ENCODE data around the gene ENTR1. TPM values are rescaled to one million over a fixed set of nuclear protein-coding genes. Genes with fewer than 3 reads are reported as not detected.
"Not testable (repeated sequence)": the region's sequence is repeated elsewhere in the genome, so short reads cannot be mapped to it uniquely, and the experiment has no call there.

ENTR1 gene
- total RNA-seq, 2 experiments from 2014 or later: 85.7 to 91.6 TPM

GRCh38 chr9:136407911-136408310 is 2.5 kb downstream of the ENTR1 start:
- H3K27ac Mint-ChIP-seq: peak overlapping the region; percentile 61
- H3K27me3 Mint-ChIP-seq (ENCODE audit: low read depth): no peaks in the 10 kb centered on the region
- CTCF ChIA-PET: no interaction called here
- peaks cover 76% of the 10 kb centered on the region for H3K4me1 Mint-ChIP-seq (ENCODE audit: low read depth)
- peak overlapping the region; percentile 10 for H3K4me3 Mint-ChIP-seq
- no peaks in the 10 kb centered on the region for H3K9me3 Mint-ChIP-seq
- intact Hi-C loops (cut with micrococcal nuclease): no loop called here
- H3K36me3 Mint-ChIP-seq (ENCODE audit: low read depth): peaks cover 64% of the 10 kb centered on the region
- peak; percentile 65 for DNase-seq

- H3K4me3 Mint-ChIP-seq; intact Hi-C loops (cut with micrococcal nuclease); H3K27me3 Mint-ChIP-seq (ENCODE audit: low read depth); H3K9me3 Mint-ChIP-seq; DNase-seq: not testable (repeated sequence)
- Mint-ChIP-seq H3K36me3 (ENCODE audit: low read depth) (peaks cover 65% of the 10 kb centered on the region), H3K27ac (peak overlapping the region; percentile 30), H3K4me1 (ENCODE audit: low read depth) (peaks cover 76% of the 10 kb centered on the region)
- CTCF ChIA-PET: interaction anchor here (0.9 kb wide), 1 partner anchor 223 kb away, joined by 4 read pairs; no protein-coding TSS in a partner anchor
Measured at GRCh38 chr9:136407061-136407460, 3.4 kb downstream of the ENTR1 start.

- peaks cover 63% of the 10 kb centered on the region for H3K36me3 Mint-ChIP-seq (ENCODE audit: low read depth)
- H3K4me3 Mint-ChIP-seq; DNase-seq; H3K27me3 Mint-ChIP-seq (ENCODE audit: low read depth); H3K9me3 Mint-ChIP-seq: not testable (repeated sequence)
- peak overlapping the region; percentile 98 for H3K27ac Mint-ChIP-seq
- intact Hi-C loops (cut with micrococcal nuclease): loop anchor here (2.0 kb wide), 2 partner anchors 33 to 161 kb away; partner anchors contain the start of genes INPP5E and QSOX2
- H3K4me1 Mint-ChIP-seq (ENCODE audit: low read depth): peaks cover 74% of the 10 kb centered on the region
- CTCF ChIA-PET: interaction anchor here (0.6 to 0.9 kb wide), 2 partner anchors 40 to 224 kb away, joined by 3 to 4 read pairs; no protein-coding TSS in a partner anchor
Measured at GRCh38 chr9:136405904-136406303, 4.5 kb downstream of the ENTR1 start.

DNA sequence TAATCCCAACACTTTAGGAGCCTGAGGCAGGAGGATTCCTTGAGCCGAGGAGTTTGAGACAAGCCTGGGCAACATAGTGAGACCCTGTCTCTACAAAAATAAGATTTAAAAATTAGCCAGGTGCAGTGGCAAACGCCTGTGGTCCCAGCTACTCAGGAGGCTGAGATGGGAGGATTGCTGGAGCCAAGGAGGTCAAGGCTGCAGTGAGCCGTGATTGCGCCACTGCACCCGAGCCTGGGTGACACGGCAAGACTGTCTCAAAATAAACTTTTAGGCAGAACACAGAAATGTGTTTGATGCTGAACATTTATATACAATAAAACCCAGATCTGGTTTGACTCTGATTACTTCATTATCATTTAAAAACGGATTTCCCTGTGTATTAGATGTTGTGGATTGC is 4.9 kb downstream of the ENTR1 start:
- DNase-seq: no peak
- H3K27me3 Mint-ChIP-seq (ENCODE audit: low read depth): no peaks in the 10 kb centered on the region
- H3K4me1 Mint-ChIP-seq (ENCODE audit: low read depth): peaks cover 78% of the 10 kb centered on the region
- CTCF ChIA-PET: no interaction called here
- intact Hi-C loops (cut with micrococcal nuclease): loop anchor here (2.0 kb wide), 2 partner anchors 33 to 161 kb away; partner anchors contain the start of genes INPP5E and QSOX2
- H3K27ac Mint-ChIP-seq: peak overlapping the region; percentile 98
- H3K36me3 Mint-ChIP-seq (ENCODE audit: low read depth): peaks cover 63% of the 10 kb centered on the region
- no peak overlapping the region for H3K4me3 Mint-ChIP-seq
- H3K9me3 Mint-ChIP-seq: no peaks in the 10 kb centered on the region

DNA sequence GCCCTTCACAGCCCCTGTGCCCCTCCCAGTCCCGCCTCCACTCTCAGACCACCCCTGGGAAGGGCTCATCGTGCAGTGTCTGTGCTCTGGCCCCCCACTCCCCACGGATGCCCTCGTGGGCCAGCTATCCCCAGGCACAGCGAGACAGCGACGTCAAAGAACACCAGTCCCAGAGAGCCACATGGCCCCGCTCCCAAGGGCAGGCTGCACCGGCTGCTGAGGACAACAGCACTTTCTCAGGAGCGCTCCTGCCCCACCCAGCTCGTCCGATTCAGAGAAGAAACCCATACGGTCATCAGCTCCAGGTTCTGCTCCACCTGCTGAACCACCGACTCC is 5.6 kb downstream of the ENTR1 start:
- peak overlapping the region; percentile 98 for H3K27ac Mint-ChIP-seq
- peaks cover 76% of the 10 kb centered on the region for H3K4me1 Mint-ChIP-seq (ENCODE audit: low read depth)
- DNase-seq: no peak
- H3K27me3 Mint-ChIP-seq (ENCODE audit: low read depth): no peaks in the 10 kb centered on the region
- no peaks in the 10 kb centered on the region for H3K9me3 Mint-ChIP-seq
- intact Hi-C loops (cut with micrococcal nuclease): loop anchor here (1.0 to 5.0 kb wide), 8 partner anchors 34 to 683 kb away; partner anchors contain the start of genes CAMSAP1, INPP5E, MAN1B1 and QSOX2
- H3K36me3 Mint-ChIP-seq (ENCODE audit: low read depth): peaks cover 60% of the 10 kb centered on the region
- CTCF ChIA-PET: no interaction called here
- H3K4me3 Mint-ChIP-seq: peak overlapping the region; percentile 60

DNA sequence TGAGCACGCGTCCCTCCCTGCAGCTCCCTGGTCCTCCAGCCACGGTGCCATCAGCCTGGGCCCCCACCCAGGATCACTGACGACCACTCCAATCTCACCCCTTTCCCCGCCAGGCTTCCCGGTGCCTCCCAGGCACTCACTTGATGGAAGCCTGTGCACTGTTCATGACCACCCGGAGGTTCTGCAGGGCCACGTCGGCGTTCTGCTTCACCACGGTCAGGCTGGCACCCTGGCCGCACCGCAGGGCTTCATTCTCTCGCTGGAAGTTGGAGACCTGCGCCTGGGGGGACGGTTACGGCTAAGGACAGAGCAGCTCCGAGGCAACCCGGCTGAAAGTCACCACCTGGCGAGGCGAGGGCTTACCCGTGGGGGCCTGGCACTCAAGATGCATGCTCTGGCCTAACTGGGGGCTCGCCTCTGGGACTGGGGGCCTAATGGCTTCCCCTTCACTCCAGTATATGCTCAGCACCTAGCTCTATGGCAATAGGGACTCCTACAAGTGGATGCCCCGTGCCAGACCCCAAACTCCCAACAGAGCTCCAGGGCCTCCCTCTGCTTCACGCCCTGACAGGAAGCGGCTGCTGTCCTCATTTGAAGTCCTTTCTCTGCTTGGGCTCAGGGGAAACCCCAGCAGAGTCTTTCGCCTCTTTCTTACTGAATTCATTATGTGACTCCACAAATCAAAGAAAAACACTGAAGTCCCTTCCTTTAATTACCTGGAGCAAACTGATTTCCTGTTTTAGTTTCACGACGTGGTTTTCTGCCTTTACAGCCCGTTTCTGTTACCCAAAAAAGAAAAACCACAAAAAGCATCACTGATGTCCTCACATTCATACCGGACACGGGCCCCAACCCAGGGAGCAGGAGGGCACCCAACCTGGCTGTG is 6.3 kb downstream of the ENTR1 start:
- no peaks in the 10 kb centered on the region for H3K27me3 Mint-ChIP-seq (ENCODE audit: low read depth)
- peak overlapping the region; percentile 60 for H3K4me3 Mint-ChIP-seq
- H3K4me1 Mint-ChIP-seq (ENCODE audit: low read depth): peaks cover 72% of the 10 kb centered on the region
- intact Hi-C loops (cut with micrococcal nuclease): loop anchor here (1.0 to 5.0 kb wide), 11 partner anchors 35 to 683 kb away; partner anchors contain the start of genes CAMSAP1, DNLZ, INPP5E and MAN1B1
- H3K36me3 Mint-ChIP-seq (ENCODE audit: low read depth): peaks cover 58% of the 10 kb centered on the region
- CTCF ChIA-PET: interaction anchor here (0.6 to 1.4 kb wide), 7 partner anchors 10 to 135 kb away, joined by 3 to 5 read pairs (median 4); no protein-coding TSS in a partner anchor
- DNase-seq: peak; percentile 85
- H3K9me3 Mint-ChIP-seq: no peaks in the 10 kb centered on the region
- peak overlapping the region; percentile 98 for H3K27ac Mint-ChIP-seq

- Mint-ChIP-seq H3K27ac (peak overlapping the region; percentile 98), H3K4me1 (ENCODE audit: low read depth) (peaks cover 72% of the 10 kb centered on the region), H3K27me3 (ENCODE audit: low read depth) (no peaks in the 10 kb centered on the region), H3K4me3 (peak overlapping the region; percentile 60), H3K9me3 (no peaks in the 10 kb centered on the region), H3K36me3 (ENCODE audit: low read depth) (peaks cover 58% of the 10 kb centered on the region)
- CTCF ChIA-PET: interaction anchor here (0.6 to 1.4 kb wide), 8 partner anchors 11 to 136 kb away, joined by 3 to 5 read pairs (median 4); no protein-coding TSS in a partner anchor
- DNase-seq: peak; percentile 90
- intact Hi-C loops (cut with micrococcal nuclease): loop anchor here (1.0 to 5.0 kb wide), 7 partner anchors 40 to 684 kb away; partner anchors contain the start of genes CAMSAP1, DNLZ, MAN1B1 and SEC16A
Measured at GRCh38 chr9:136403538-136403914, 6.9 kb downstream of the ENTR1 start.

- intact Hi-C loops (cut with micrococcal nuclease): loop anchor here (5.0 kb wide), 4 partner anchors 285 to 685 kb away; partner anchors contain the start of genes CAMSAP1, MAN1B1 and TMEM250
- Mint-ChIP-seq H3K27ac (peak overlapping the region; percentile 85), H3K9me3 (no peaks in the 10 kb centered on the region), H3K36me3 (ENCODE audit: low read depth) (peaks cover 53% of the 10 kb centered on the region), H3K4me3 (no peak overlapping the region), H3K27me3 (ENCODE audit: low read depth) (no peaks in the 10 kb centered on the region), H3K4me1 (ENCODE audit: low read depth) (peaks cover 65% of the 10 kb centered on the region)
- CTCF ChIA-PET: interaction anchor here (1.0 kb wide), 1 partner anchor 90 kb away, joined by 3 read pairs; no protein-coding TSS in a partner anchor
- DNase-seq: no peak
Measured at GRCh38 chr9:136402067-136402466, 8.3 kb downstream of the ENTR1 start.

DNA sequence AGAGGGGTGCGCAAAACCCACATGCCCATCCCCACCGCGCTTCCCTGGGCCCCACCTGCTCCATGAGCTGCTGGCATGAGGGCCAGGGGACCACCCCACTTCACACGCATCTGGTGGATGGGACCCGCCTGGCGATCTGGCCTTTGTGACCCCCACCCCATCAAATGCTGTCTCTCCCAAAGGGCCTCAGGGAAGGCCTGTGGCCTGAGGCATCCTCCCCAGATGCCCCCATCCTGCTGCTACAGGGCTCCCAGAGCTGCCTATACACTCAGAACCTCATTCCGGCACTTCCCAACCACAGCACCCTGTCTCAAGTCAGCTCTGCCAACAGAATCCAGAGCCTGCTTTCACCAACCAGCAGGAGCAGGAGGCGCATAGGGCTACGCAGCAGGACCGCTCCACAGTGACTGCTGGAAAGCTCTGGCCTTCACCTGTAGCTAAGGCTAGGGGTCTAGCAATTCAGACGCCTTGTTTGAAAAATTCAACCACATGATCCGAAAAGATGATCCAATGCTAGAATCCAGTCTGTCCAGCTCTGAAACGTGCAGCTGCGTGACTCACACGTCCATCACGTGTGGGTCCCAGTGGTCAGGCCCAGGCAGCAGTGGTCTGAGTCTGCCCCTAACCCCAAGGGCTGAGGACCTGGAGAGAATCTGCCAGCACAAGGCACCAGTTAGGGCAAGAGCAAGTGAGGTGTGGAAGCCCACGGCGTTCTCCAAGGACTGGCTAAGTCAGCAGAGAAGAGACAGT is 9.1 kb downstream of the ENTR1 start:
- Mint-ChIP-seq H3K9me3 (no peaks in the 10 kb centered on the region), H3K27me3 (ENCODE audit: low read depth) (no peaks in the 10 kb centered on the region), H3K4me3 (peak overlapping the region; percentile 19), H3K36me3 (ENCODE audit: low read depth) (peaks cover 56% of the 10 kb centered on the region), H3K27ac (peak overlapping the region; percentile 85), H3K4me1 (ENCODE audit: low read depth) (peaks cover 63% of the 10 kb centered on the region)
- no peak for DNase-seq
- CTCF ChIA-PET: interaction anchor here (0.6 to 1.2 kb wide), 9 partner anchors 8 to 482 kb away, joined by 3 to 8 read pairs (median 3); no protein-coding TSS in a partner anchor
- intact Hi-C loops (cut with micrococcal nuclease): loop anchor here (5.0 kb wide), 4 partner anchors 284 to 686 kb away; partner anchors contain the start of genes CAMSAP1, MAN1B1 and TMEM250

DNA sequence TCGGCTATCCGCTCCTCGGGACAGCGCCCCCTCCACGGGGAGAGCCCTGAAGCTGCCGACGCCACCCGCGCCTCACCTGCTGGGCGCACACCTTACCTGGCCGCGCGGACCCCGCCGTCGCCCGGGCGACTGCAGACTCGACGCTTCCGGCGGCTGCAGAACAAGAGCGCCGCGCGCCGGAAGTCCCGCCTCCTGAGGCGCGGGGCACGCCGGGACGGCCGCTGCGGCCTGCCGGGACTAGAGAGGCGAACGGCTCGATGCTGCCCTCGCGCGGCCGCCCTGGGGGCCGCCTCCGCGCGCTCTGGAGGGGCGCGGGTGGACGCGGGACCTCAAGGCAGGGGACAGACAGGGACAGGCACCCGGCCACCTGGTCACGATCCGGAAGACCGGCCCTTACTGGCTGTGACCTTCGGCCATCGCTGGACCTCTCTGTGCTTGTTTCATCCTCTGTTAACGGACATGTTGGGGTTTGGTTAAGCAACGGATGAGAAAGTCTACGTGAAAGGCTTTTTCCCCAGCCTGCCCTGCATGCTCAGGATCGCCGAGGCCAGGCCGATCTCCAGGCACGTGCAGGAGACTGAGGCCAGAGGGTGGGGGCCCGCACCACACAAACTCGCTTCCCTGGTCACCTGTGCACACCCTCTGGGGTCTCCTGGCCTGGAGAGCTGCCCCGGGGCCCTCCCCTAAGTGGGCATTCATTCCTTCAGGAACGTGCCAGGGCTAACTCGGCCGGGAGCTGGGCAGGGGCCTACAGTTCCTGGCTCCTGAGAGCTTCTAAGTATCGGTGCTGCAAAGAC is 10.2 kb downstream of the ENTR1 start, which contains the start of gene SNAPC4:
SNAPC4 (minus strand) TSS at position 133 of the 797 bp plus-strand sequence. CDS start 1,742 bp downstream, outside the sequence.
- CTCF ChIA-PET: interaction anchor here (0.6 to 1.5 kb wide), 8 partner anchors 9 to 483 kb away, joined by 3 to 8 read pairs (median 3); partner anchors contain the start of gene DNLZ
- peak within 1 kb of the TSS; percentile 78 for H3K4me3 Mint-ChIP-seq
- H3K36me3 Mint-ChIP-seq (ENCODE audit: low read depth): peaks cover 51% of the 10 kb centered on the region
- H3K27ac Mint-ChIP-seq: peak within 1 kb of the TSS; percentile 59
- peaks cover 57% of the 10 kb centered on the region for H3K4me1 Mint-ChIP-seq (ENCODE audit: low read depth)
- DNase-seq: peak; percentile 85
- H3K9me3 Mint-ChIP-seq: no peaks in the 10 kb centered on the region
- H3K27me3 Mint-ChIP-seq (ENCODE audit: low read depth): no peaks in the 10 kb centered on the region
- intact Hi-C loops (cut with micrococcal nuclease): loop anchor here (1.0 to 5.0 kb wide), 6 partner anchors 10 to 687 kb away; partner anchors contain the start of genes CAMSAP1, ENTR1, MAN1B1 and PMPCA

All from activated naive CD4-positive, alpha-beta T cell treated with anti-CD3 and anti-CD28 coated beads for 36 hours (primary cell).